Thoracic aorta (tissue), 2 donors: ENCODE data around the gene PECR. TPM values are rescaled to one million over a fixed set of nuclear protein-coding genes. Genes with fewer than 3 reads are reported as not detected.

Source experiments
- ATAC-seq: fragments of 150-250 bp; one replicate; pipeline ENCODE4 v1.8.0; 2017; ENCODE audit warnings: low read depth; ENCODE audit not compliant: insufficient number of reproducible peaks, low FRiP score
- DNase-seq: peaks from one replicate; pipeline ENCODE4 v3.0.0-alpha.2; 2020; ENCODE audit warnings: low spot score
- H3K27ac ChIP-seq, 2 donors: fragments of 200-600 bp; sonication (generic); 1 replicate in 1 of 2; 2 replicates in 1 of 2; pipeline ENCODE4 v1.5.1; 2016; ENCODE audit warnings: mild to moderate bottlenecking in 2 of 2, moderate library complexity in 2 of 2
- H3K27me3 ChIP-seq: fragments of 200-600 bp; sonication (generic); replicated peaks from 2 replicates; pipeline ENCODE4 v1.6.0; 2016; ENCODE audit warnings: mild to moderate bottlenecking; ENCODE audit not compliant: insufficient read depth
- H3K36me3 ChIP-seq: fragments of 200-600 bp; sonication (generic); one replicate; pipeline ENCODE4 v1.5.1; 2016
- H3K4me1 ChIP-seq, 2 donors: fragments of 200-600 bp; sonication (generic); 1 replicate in 1 of 2; 2 replicates in 1 of 2; pipeline versions ENCODE4 v1.5.1 to v1.6.0; 2016; ENCODE audit warnings: low read depth in 2 of 2, mild to moderate bottlenecking in 1 of 2; ENCODE audit not compliant: control insufficient read depth in 1 of 2
- H3K4me3 ChIP-seq: fragments of 200-600 bp; sonication (generic); 2 replicates; pipeline ENCODE4 v1.5.1; 2016; ENCODE audit warnings: mild to moderate bottlenecking
- H3K9me3 ChIP-seq: fragments of 200-600 bp; sonication (generic); 2 replicates; pipeline ENCODE4 v1.5.1; 2016
- total RNA-seq, 2 donors: library from RNA; depleted of rRNA; stranded (reverse); fragments of >200 nt; gene quantifications; one replicate each; pipeline versions ENCODE4 v1.1.0 to v1.2.3, GENCODE V29; 2016
- TF ChIP-seq, protein P1 (sequence below): fragments of 200-600 bp; sonication (generic); IDR thresholded peaks from one replicate; pipeline ENCODE4 v1.5.1; 2019; ENCODE audit warnings: antibody characterized with exemption

Gene PECR
- total RNA-seq, 2 donors from 2014 or later: 2.8 to 7.3 TPM

DNA sequence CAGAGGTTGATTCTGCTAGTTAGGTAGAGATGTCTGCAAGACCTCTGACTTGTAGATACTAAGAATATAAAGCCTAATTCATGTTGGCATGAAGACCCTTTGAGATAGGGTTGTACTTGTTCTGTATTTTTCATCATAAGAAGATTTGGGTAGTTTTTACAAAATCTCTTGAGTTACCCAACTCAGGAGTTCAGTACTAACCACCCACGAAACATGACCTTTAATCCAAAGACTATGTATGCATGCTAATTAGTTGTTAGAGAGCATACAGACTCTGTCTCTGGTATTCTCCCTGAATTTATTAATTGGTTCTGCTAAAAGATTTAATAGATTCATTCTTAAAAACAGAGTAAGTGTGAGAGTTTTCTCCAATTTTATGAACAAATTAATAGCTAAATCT is 16.9 kb downstream of the PECR start:
- no peak for ATAC-seq
- Histone ChIP-seq H3K4me1 (no peaks in the 10 kb centered on the region), H3K27ac (no peak overlapping the region), H3K4me3 (no peak overlapping the region), H3K36me3 (no peaks in the 10 kb centered on the region), H3K27me3 (no peaks in the 10 kb centered on the region), H3K9me3 (no peaks in the 10 kb centered on the region)
- TF ChIP-seq, protein P1, sequence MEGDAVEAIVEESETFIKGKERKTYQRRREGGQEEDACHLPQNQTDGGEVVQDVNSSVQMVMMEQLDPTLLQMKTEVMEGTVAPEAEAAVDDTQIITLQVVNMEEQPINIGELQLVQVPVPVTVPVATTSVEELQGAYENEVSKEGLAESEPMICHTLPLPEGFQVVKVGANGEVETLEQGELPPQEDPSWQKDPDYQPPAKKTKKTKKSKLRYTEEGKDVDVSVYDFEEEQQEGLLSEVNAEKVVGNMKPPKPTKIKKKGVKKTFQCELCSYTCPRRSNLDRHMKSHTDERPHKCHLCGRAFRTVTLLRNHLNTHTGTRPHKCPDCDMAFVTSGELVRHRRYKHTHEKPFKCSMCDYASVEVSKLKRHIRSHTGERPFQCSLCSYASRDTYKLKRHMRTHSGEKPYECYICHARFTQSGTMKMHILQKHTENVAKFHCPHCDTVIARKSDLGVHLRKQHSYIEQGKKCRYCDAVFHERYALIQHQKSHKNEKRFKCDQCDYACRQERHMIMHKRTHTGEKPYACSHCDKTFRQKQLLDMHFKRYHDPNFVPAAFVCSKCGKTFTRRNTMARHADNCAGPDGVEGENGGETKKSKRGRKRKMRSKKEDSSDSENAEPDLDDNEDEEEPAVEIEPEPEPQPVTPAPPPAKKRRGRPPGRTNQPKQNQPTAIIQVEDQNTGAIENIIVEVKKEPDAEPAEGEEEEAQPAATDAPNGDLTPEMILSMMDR: no peak
- DNase-seq: no peak

DNA sequence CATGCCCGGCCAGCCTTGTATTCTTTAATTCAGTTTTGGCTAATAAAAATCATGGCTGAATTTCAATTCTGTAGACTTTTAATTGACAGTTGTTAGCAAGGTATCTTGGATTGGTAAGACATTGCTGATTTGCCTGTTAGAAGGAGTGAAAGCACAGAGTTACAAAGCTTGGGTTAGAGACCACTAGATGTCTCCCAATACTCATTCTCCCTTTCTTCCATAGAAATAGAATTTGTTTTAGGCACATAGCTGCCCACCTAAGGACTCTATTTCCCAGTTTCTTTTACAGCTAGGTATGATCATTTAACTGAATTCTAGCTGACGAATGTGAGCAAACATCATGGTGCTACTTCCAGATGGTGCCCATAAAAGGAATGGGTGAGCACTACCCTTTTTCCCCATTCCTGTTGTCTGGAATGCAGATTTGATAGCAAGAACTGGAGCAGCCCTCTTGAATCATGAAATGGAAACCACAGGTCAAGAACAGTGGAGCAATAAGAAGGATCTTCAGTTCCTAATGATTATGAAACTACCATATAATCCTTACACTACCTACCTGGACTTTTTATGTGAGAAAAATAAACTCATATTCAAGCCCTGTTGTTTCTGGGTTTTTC is 17.5 kb downstream of the PECR start:
- Histone ChIP-seq H3K4me3 (no peak overlapping the region), H3K36me3 (no peaks in the 10 kb centered on the region), H3K9me3 (no peaks in the 10 kb centered on the region), H3K27ac (no peak overlapping the region), H3K4me1 (no peaks in the 10 kb centered on the region), H3K27me3 (no peaks in the 10 kb centered on the region)
- ATAC-seq: no peak
- DNase-seq: no peak
- TF ChIP-seq, protein P1: no peak

DNA sequence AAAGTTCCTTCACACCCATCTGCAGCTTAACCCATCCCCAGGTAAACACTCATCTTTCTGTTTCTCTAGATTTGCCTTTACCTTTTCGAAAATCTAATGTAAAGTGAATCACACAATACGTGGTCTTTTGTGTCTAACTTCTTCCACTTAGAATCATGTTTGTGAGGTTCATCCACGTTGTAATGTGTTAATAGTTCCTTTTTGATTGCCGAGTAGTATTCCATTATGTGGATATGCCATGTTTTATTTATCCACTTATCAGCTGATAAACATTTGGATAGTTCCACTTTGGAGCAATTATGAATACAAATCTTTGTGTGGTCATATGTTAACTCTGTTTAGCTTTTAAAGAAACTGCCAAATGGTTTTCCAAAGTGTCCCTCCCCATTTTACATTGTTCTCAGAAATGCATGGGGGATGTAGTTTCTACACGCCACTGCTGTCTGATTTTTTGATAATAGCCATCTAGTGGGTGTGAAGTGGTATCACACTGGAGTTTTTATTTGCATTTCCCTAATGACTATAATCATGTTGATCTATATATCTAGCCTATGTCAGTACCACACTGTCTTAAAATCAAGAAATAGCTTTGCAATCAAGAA is 22.3 kb downstream of the PECR start:
- H3K9me3 ChIP-seq: no peaks in the 10 kb centered on the region
- H3K27ac ChIP-seq: no peak overlapping the region
- no peak overlapping the region for H3K4me3 ChIP-seq
- H3K4me1 ChIP-seq: no peaks in the 10 kb centered on the region
- TF ChIP-seq, protein P1: no peak
- ATAC-seq: no peak
- DNase-seq: no peak
- no peaks in the 10 kb centered on the region for H3K27me3 ChIP-seq
- H3K36me3 ChIP-seq: no peaks in the 10 kb centered on the region

DNA sequence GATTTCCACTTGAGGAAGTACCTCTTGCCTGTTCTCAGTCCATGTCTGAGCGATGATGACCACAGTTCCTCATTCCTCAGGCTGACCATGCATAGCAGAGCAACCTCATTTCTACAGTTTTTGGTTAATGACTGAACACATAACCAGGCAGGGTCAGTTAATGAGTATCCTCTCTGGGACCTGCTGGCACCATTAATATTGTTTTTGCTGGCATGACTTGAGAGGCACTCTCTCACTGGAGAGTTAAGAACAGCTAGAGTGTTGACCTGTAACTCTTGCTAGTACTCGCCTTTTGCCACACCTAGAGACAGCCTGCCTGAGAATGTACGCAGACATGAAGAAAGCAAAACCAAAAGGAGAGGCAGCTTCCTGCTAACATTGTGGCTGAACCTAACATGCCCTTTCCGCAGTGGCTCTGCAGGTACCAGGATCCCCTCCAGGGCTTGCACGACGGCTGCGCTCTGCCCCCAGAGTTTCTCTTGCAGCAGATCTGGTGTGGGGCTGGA is 23.9 kb downstream of the PECR start:
- no peak overlapping the region for H3K27ac ChIP-seq
- H3K27me3 ChIP-seq: no peaks in the 10 kb centered on the region
- TF ChIP-seq, protein P1: no peak
- peak overlapping the region; percentile 35 for H3K4me3 ChIP-seq
- no peak for ATAC-seq
- H3K36me3 ChIP-seq: no peaks in the 10 kb centered on the region
- no peaks in the 10 kb centered on the region for H3K4me1 ChIP-seq
- H3K9me3 ChIP-seq: no peaks in the 10 kb centered on the region
- no peak for DNase-seq

DNA sequence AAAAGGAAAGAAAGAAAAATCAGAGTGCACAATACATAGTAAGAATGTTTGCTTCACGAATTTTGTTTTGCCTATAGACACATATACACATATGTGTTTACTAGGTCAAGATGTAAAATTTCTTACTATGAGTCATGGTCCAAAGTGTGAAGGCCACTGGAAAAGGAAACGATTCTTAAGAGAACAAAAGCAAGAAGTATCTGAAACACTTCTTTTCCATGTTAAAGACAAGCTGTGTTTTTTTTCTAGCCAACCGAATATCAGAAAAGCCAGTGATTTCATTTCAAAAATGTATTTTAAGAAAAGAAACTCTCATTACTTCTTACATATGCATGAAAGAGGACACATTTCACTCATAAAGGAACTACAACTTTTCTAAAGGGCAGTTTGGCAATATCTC is 24.9 kb downstream of the PECR start:
- no peaks in the 10 kb centered on the region for H3K27me3 ChIP-seq

More for the DNA sequence above, 24.9 kb downstream of the PECR start:
- no peak for ATAC-seq
- no peaks in the 10 kb centered on the region for H3K4me1 ChIP-seq
- H3K36me3 ChIP-seq: no peaks in the 10 kb centered on the region
- no peak for DNase-seq
- TF ChIP-seq, protein P1: no peak
- H3K4me3 ChIP-seq: no peak overlapping the region
- no peaks in the 10 kb centered on the region for H3K9me3 ChIP-seq
- no peak overlapping the region for H3K27ac ChIP-seq
